ENCODE measurements around the gene KRT83.

DNA sequence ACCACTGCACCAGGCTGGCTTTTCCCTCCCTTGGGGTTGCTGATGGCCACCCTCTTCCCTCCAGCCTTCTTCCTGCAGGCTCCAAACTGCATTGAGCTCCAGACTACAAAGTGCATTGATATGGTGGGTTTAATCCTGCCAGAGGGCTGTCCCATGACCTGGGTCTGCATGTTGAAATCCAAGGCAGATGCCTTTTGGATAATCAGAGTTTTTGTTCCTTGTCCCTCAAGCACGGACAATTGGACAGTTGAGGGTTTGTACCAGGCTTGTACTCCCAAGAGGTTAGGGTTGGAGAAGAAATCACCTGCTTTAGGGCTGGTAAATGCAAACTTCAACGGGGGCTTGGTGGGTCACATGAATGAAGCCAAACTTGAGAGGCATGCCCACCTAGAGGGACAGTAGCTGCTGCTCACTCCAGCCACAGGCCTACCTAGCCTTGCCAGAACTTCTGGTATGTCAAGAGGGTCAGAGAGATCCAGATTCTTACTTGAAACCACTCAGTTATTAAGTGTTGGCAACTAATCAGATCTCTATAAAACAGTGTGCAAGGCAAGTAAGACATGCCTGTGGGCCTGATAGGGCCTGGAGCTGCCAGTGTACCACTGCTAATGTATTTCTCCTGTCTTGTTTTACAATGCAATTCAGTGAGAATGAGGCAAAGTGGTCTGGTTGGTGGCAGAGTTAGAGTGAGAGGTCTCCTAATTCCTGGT, 21.7 kb upstream of the KRT83 start:
- no peak for TF ChIP-seq POLR2AphosphoS5 (IDR thresholded peaks at IDR 0.05; ENCODE audit: low read depth, low read length)
- TF ChIP-seq SPI1 (IDR thresholded peaks at IDR 0.05; ENCODE audit: low read depth, low read length) = no peak
- no peak for TF ChIP-seq POLR2A (IDR thresholded peaks at IDR 0.05; ENCODE audit: low read depth, low read length)
- no peak for TF ChIP-seq TAF1 (IDR thresholded peaks at IDR 0.05; ENCODE audit: low read depth, low read length)
- TF ChIP-seq POU2F2 (IDR thresholded peaks at IDR 0.05; ENCODE audit: low read depth, low read length) = no peak
- TF ChIP-seq PAX5 (IDR thresholded peaks at IDR 0.05; ENCODE audit: insufficient read depth, low read length, severe bottlenecking) = no peak

Measured in GM12891 (cell line).